Stimulated activated naive CD8-positive, alpha-beta T cell treated with anti-CD3 and anti-CD28 coated beads, Interleukin-15, Interleukin-2, amounts not matched to agents 100 ng/mL and 50 ng/mL, for 24 hours (primary cell): ENCODE measurements around the gene CARD6.
"Not testable (repeated sequence)": the region's sequence is repeated elsewhere in the genome, so short reads cannot be mapped to it uniquely, and the experiment has no call there.

Experiments used
- H3K27ac Mint-ChIP-seq: one replicate; pipeline ENCODE4 v1.8.0; 2021; ENCODE audit warnings: mild to moderate bottlenecking, mixed read lengths
- H3K27me3 Mint-ChIP-seq: one replicate; pipeline ENCODE4 v1.8.0; 2021; ENCODE audit warnings: mixed read lengths
- H3K36me3 Mint-ChIP-seq: one replicate; pipeline ENCODE4 v1.8.0; 2021; ENCODE audit warnings: low read depth, mixed read lengths
- H3K4me1 Mint-ChIP-seq: one replicate; pipeline ENCODE4 v1.8.0; 2021; ENCODE audit warnings: low read depth, mixed read lengths
- H3K4me3 Mint-ChIP-seq: one replicate; pipeline ENCODE4 v1.8.0; 2021; ENCODE audit warnings: mild to moderate bottlenecking, mixed read lengths
- H3K9me3 Mint-ChIP-seq: one replicate; pipeline ENCODE4 v1.8.0; 2021; ENCODE audit warnings: mixed read lengths

Gene CARD6

GRCh38 chr5:40825461-40826043 is 15.6 kb upstream of the CARD6 start:
- Mint-ChIP-seq H3K27ac (peak overlapping the region; percentile 24), H3K4me1 (peaks cover 30% of the 10 kb centered on the region), H3K36me3 (peaks cover 48% of the 10 kb centered on the region)
- H3K9me3 Mint-ChIP-seq, H3K4me3 Mint-ChIP-seq, H3K27me3 Mint-ChIP-seq: not testable (repeated sequence)

- Mint-ChIP-seq H3K27ac (peak overlapping the region; percentile 26), H3K4me1 (peaks cover 41% of the 10 kb centered on the region), H3K4me3 (peak overlapping the region; percentile 5), H3K9me3 (no peaks in the 10 kb centered on the region), H3K36me3 (peaks cover 54% of the 10 kb centered on the region), H3K27me3 (no peaks in the 10 kb centered on the region)
Measured at GRCh38 chr5:40826489-40827187, 14.5 kb upstream of the CARD6 start.

GRCh38 chr5:40827188-40827977 is 13.8 kb upstream of the CARD6 start:
- Mint-ChIP-seq H3K9me3 (no peaks in the 10 kb centered on the region), H3K27ac (peak overlapping the region; percentile 63), H3K4me3 (peak overlapping the region; percentile 23), H3K27me3 (no peaks in the 10 kb centered on the region), H3K4me1 (peaks cover 48% of the 10 kb centered on the region), H3K36me3 (peaks cover 61% of the 10 kb centered on the region)

GRCh38 chr5:40828021-40828631 is 13.0 kb upstream of the CARD6 start:
- H3K27me3 Mint-ChIP-seq = no peaks in the 10 kb centered on the region
- H3K9me3 Mint-ChIP-seq = no peaks in the 10 kb centered on the region
- H3K4me3 Mint-ChIP-seq = peak overlapping the region; percentile 56
- H3K27ac Mint-ChIP-seq = peak overlapping the region; percentile 81
- peaks cover 56% of the 10 kb centered on the region for H3K4me1 Mint-ChIP-seq
- H3K36me3 Mint-ChIP-seq = peaks cover 69% of the 10 kb centered on the region

- Mint-ChIP-seq H3K36me3 (peaks cover 77% of the 10 kb centered on the region), H3K4me1 (peaks cover 62% of the 10 kb centered on the region), H3K9me3 (no peaks in the 10 kb centered on the region), H3K27ac (peak overlapping the region; percentile 81), H3K4me3 (peak overlapping the region; percentile 56), H3K27me3 (no peaks in the 10 kb centered on the region)
Measured at GRCh38 chr5:40828690-40829661, 12.2 kb upstream of the CARD6 start.

GRCh38 chr5:40829748-40830533 is 11.2 kb upstream of the CARD6 start:
- peak overlapping the region; percentile 54 for H3K27ac Mint-ChIP-seq
- H3K27me3 Mint-ChIP-seq = no peaks in the 10 kb centered on the region
- H3K4me1 Mint-ChIP-seq = peaks cover 69% of the 10 kb centered on the region
- H3K4me3 Mint-ChIP-seq = peak overlapping the region; percentile 68
- peaks cover 87% of the 10 kb centered on the region for H3K36me3 Mint-ChIP-seq
- H3K9me3 Mint-ChIP-seq = no peaks in the 10 kb centered on the region

- H3K9me3 Mint-ChIP-seq = no peaks in the 10 kb centered on the region
- peaks cover 89% of the 10 kb centered on the region for H3K36me3 Mint-ChIP-seq
- peak overlapping the region; percentile 100 for H3K27ac Mint-ChIP-seq
- H3K4me3 Mint-ChIP-seq = peak overlapping the region; percentile 97
- H3K4me1 Mint-ChIP-seq = peaks cover 79% of the 10 kb centered on the region
- no peaks in the 10 kb centered on the region for H3K27me3 Mint-ChIP-seq
Measured at GRCh38 chr5:40831346-40832210, 9.6 kb upstream of the CARD6 start.

GRCh38 chr5:40832345-40832744 is 8.8 kb upstream of the CARD6 start:
- Mint-ChIP-seq H3K9me3 (no peaks in the 10 kb centered on the region), H3K27me3 (no peaks in the 10 kb centered on the region), H3K36me3 (peaks cover 81% of the 10 kb centered on the region), H3K4me1 (peaks cover 78% of the 10 kb centered on the region), H3K4me3 (peak overlapping the region; percentile 97), H3K27ac (peak overlapping the region; percentile 100)

GRCh38 chr5:40833712-40834229 is 7.4 kb upstream of the CARD6 start:
- H3K36me3 Mint-ChIP-seq = peaks cover 67% of the 10 kb centered on the region
- H3K4me1 Mint-ChIP-seq = peaks cover 66% of the 10 kb centered on the region
- H3K4me3 Mint-ChIP-seq = peak overlapping the region; percentile 97
- H3K27me3 Mint-ChIP-seq = no peaks in the 10 kb centered on the region
- H3K27ac Mint-ChIP-seq = peak overlapping the region; percentile 100
- H3K9me3 Mint-ChIP-seq = no peaks in the 10 kb centered on the region

GRCh38 chr5:40834391-40834848 is 6.7 kb upstream of the CARD6 start:
- peaks cover 61% of the 10 kb centered on the region for H3K36me3 Mint-ChIP-seq
- peak overlapping the region; percentile 100 for H3K27ac Mint-ChIP-seq
- no peaks in the 10 kb centered on the region for H3K9me3 Mint-ChIP-seq
- peak overlapping the region; percentile 97 for H3K4me3 Mint-ChIP-seq
- no peaks in the 10 kb centered on the region for H3K27me3 Mint-ChIP-seq
- H3K4me1 Mint-ChIP-seq = peaks cover 60% of the 10 kb centered on the region

GRCh38 chr5:40834849-40835787 is 6.0 kb upstream of the CARD6 start, which contains the start of gene RPL37:
TSS of gene RPL37 (minus strand) at chr5:40835222. CDS start at chr5:40835185, 37 bp downstream.
- peaks cover 54% of the 10 kb centered on the region for H3K36me3 Mint-ChIP-seq
- no peaks in the 10 kb centered on the region for H3K9me3 Mint-ChIP-seq
- H3K27ac Mint-ChIP-seq = peak within 1 kb of the TSS; percentile 100
- peaks cover 55% of the 10 kb centered on the region for H3K4me1 Mint-ChIP-seq
- H3K27me3 Mint-ChIP-seq = no peaks in the 10 kb centered on the region
- peak within 1 kb of the TSS; percentile 97 for H3K4me3 Mint-ChIP-seq
